TTC549 (cell line): ENCODE data around the gene PLAC1.

ENCODE experiments used
- FAIRE-seq: peaks from 2 replicates; lab custom pipeline; 2012; peaks lifted over from hg19 to GRCh38; lab: Jason Lieb, UNC

Gene PLAC1

DNA sequence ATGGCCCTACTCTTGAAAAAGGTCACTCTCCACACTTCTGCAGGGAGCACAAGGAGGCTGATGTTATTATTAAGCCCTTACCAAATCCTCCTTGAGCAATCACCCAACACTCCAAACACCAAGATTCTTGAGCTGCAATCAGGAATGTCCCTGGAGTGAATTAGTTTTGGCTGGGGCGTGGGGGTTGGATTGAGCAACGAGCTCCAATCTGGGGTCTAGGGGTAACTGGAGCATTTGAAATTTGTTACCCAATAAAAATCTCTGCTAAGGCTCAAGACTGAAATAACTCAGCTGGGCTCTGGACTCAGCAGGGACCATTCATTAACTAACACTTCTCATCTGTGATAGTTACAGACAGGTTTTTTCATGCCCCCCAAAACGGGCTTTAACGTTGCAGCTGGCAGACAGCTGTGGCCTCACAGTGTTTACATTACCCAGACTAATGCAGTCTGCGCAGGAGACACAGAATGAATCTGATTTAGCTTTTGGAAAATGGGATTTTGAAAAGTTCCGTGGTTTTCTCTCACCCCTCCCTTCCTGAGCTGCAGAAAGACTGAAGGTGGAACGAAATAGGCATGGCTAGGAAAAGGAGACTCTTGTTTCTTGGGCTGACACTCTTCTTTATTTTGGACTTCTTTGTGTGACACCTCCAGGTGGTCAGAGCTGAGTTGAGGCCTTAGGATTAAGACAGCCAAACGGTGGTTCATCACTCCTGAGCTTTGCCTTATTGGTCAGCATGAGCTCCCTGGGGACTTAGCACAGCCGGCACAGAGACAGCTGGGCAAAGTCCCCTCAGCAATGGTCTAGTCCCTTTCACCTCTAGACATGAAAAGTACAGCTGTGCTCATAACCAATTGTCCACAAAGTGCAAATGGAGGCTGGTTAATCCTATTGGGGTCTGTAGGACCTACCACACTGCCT is 26.6 kb downstream of the PLAC1 start:
- no peak for FAIRE-seq

DNA sequence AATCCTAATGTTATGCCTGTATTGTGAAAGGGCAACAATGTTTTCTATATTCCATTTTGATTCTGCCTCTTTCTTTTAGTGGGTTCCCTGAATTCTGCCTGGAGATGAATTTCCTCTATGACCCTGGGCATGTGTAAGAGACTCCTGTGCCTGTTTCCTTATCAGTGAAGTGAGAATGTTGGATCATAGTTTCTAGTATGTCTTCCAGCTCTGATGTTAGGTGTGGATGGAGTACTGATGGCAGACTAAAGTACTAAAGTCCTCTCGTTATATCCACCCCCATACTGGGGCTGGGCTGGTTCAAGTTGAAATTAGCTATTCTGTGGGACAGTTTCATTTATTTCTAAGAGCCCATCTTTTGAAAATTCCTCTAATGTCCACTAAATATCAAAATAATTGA is 29.6 kb downstream of the PLAC1 start:
- FAIRE-seq, result no peak

DNA sequence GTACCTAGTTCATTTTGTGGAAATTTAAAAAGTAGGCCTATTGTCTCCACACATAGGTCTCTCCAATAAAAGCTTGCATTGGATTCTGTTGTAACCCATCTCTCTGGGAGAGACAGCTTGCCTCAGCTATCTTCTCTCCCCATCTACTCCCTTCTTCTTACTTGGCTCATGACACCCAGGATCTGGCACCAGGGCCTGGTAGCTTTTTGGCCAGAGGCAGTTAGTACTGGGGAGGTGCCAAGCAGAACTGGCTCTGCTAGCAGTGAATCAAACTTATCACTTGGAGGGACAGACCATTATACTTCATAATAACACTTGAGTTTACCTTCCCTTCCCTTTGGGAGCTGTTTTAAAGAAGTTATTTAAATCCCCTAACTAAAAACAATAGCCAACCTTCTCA is 31.8 kb downstream of the PLAC1 start:
- FAIRE-seq, result no peak

DNA sequence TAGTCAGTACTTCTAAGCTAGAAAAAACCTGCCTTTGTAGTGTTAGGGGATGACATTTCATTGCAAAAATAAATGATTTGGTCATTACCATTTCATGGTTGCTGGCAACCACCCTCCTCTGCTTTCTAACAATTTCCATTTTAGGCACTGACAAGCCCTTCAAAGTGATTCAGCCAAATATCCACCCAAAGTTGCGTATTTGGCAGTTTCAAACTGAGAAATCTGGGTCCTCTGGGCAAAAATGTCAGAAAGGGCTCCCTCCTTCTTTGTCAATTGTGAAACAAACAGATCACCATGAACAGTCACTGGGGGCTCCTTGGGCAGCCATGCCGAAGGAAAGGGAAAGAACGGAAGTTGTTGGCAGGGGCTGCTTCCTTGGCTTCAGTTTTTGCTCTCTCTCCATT is 33.0 kb downstream of the PLAC1 start:
- no peak for FAIRE-seq

DNA sequence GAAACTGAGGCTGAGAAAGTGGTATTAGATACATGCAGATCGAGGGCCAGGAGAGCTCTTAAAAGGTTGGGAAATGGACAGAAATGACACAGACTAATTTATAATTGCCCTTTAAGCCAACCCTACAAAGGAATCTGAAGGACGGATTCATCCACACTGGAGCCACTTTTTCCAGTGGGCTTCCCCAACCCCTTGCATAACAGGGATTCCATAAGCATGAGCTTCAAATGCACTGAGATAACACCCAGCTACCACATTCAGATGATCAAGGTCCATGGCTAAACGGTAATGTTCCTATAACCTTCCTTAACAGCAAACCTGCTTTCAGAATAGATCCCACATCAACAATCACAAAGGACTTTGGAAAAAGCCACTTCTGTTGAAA is 34.2 kb downstream of the PLAC1 start:
- FAIRE-seq, result no peak

DNA sequence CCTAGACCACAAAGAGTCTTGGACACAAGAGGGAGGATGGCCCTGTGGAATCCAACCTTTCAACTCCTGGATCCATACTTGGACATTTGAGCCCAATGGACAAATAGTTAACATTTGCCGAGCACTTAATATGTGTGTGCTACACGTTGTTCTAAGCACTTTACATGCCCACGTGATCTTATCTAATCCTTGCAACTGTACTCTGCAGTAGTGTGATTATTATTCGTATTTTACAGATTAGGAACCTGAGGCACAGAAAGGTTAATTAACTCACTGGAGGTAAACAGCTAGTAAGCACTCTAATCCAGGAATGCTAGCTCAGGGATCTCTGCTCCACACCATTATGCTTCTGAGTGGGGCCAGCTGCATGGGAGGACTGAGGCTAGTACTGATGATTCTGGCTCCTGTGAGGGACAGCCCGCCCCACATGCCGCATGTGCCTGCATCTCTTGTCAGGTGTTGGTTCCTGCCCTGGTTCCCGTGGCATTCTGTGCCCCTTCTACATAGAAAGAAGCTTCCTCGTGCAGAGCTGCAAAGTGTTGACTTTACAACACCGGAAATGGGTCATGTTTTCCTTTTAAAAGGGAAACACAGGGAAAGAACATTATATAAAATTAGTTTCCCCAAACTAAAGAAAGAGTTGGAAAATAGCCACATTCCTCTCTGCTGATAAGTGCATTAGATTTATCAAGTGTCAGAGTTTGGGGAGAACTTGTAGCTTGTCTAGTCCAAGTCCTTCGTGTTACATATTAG is 34.8 kb downstream of the PLAC1 start:
- FAIRE-seq, result no peak

DNA sequence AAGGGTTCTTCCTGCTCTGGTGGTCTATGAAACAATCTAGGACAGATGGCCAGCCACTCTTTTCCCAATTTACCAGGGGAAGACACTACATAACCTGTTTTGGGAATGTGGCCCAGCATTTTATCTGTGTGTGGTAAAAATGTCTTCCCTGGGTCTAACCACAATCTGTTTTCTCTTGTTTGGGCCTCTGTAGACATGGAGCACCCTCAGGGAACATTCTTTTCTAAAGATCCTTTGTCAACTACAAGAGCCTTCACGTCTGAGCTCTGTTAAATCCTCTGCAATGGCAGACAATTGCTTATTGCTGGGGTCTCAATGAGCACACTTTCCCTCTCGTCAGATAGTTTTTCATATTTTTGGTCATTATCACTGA is 35.5 kb downstream of the PLAC1 start:
- FAIRE-seq, result no peak

DNA sequence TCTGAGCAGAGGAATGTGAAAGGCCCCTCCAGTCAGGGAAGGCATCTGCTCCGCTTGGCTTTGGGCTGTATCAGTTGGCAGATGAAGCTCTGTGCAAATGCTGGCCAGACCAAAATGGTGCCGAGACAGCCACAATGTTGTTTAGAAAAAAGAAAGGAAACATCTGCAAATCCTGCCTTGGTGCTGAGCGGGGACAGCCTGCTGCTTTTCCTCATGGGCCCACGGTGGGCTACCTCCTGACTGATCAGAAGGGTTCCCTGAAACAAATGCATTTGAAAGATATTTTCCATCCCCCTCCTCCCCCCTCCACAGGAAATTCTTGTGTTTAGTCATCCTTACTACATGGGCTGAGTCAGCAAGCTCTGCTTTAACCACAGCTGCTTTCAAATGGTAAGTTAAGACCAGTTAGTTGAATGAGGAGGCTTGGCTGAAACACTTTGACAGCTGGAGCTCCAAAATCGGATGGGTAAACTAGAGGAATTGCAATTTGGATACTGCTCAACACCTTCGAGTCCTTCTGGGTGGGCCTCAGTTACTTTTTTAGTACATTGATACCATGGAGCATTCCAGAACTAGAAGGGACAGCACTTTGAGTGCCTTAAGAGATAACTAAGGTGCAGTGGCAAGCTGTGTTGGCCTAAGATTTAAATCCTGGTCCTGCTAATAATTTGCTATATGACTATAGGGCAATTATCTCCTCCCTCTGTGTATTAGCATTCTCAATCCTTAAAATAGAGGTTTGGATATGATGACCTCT is 36.0 kb downstream of the PLAC1 start:
- no peak for FAIRE-seq

DNA sequence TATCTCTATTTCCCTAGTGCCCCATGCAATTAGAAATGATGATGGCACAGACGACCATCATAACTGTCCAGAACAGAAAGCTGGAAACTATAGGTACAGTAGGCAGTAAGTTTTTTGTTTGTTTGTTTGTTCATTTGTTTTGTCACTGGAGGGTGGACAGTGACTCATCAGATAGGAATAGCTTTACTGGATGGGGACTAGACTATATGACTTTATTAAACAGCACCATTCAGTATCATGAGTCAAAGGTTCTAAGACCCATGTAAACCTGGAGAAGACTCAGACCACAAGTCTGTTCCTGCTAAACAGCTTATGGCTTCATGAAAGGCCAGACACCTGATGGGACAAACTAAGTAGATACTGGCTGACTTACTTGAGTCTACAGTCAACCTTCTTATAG is 38.4 kb downstream of the PLAC1 start:
- no peak for FAIRE-seq

DNA sequence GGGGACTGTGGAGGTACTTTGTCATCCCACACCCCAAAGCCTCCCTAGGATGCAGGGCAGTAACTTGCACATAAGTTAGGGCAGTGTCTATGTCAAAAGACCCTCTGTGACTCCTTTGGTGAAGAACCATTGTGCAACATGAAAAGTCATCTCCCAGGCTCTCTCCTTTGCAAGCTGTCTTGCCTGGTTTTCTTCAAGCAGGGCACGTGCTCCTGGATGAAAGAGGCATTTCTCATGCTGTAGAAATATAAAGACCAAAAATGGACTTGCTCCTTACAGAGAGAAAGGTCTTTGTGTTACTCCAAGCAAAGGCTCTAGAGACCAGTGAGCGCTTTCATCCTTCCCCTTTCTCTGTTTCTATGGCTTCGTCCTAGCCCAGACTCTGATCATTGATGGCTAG is 44.9 kb downstream of the PLAC1 start:
- FAIRE-seq, result no peak

DNA sequence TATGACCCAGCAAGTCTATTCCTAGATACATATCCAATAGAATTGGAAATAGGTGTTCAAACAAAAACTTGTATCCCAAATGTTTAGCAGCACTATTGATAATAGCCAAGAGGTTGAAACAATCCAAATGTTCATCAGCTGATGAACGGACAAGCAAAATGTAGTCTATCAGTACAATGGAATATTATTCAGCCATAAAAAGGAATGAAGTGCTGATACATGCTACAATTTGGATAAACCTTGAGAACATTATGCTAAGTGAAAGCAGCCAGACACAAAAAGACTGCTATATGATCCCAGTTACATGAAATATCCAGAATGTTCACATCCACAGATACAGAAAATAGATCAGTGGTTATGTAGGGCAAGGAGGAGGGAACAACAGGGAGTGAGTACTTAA is 50.1 kb downstream of the PLAC1 start:
- no peak for FAIRE-seq

DNA sequence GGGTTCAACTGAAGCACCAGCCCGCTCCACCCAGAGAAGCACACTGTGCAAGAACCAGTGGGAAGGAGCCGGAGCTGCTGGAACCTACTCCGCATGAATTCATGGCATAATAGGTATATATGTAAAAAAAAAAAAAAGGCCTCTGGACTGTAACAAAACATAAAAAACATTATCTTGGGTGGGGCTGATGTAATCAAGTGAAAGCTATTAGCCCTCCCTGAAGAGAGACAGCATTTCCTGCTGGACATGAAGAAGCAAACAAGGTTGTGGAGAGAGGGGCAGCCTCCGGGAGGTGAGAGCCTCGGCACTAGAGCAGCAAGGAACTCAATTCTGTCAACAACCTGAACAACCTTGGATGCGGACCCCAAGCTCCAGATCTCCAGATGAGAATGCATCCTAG is 50.7 kb downstream of the PLAC1 start:
- no peak for FAIRE-seq

DNA sequence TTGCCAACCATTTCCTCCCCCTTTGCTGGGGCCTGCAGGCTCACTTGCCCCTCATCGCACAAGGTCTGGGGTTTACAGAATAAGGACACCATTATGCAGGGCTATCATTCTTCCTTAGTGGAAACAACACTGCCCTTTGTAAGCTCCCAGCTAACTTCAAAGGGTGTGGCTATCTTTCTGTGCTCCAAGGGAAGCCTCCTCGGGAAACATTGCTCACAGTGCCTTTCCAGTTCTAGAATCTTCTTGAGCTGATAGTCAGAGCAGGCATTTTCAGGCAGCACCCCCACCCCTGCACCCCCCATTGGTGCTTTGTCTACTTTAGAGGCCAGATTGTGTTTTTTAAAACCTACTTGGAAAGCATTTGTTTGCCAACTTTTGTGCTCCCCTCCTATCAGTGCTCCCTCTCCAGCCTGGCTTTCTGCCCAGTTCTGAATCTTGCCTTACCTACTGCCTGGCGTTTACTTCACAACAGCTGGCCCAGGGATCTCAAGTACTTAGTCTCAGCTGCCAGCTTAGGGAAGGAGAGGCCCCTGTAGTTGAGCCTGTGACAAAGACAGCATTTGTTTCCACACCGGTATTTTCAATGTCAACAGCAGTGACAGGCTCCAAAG is 53.5 kb downstream of the PLAC1 start:
- FAIRE-seq, result no peak

DNA sequence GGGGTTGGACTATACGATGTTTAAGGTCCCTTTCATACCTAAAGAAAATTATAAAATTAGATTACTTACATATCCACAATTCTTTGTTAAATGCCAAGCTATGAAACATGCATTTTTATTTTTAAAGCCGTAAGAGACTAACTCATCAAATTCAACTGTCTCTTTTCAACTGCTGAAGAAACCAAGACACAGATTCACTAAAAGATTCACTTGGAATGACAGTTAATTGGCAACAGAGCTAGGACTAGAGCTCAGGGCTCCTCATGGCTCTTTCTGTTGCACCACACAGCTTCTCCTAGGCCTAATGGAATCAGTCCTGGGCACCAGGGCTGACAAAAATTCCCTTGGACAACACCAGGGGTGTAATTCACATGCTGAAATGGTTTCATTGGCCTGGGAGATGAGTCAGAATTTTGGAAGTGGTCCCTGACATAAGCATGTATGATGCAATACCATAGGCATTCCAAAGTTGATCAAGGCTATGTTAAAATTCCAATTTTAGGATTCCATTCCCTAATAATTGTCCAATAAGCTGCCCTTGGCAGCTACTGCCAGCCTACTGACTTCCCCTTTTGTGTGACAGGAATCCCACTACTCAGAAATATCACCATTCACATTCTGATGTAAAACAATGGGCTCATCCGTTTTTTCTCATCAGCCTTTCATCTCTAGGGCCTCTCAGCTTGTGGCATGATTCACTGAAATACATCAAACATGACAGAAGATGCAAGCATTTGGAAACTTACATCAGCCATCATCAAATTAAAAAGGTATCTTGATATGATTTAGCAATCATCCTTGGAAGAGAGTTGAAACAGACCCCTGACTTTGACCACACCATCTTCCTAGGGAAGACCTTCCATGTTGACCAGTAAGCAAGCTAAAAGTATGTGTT is 54.2 kb downstream of the PLAC1 start:
- FAIRE-seq, result no peak

DNA sequence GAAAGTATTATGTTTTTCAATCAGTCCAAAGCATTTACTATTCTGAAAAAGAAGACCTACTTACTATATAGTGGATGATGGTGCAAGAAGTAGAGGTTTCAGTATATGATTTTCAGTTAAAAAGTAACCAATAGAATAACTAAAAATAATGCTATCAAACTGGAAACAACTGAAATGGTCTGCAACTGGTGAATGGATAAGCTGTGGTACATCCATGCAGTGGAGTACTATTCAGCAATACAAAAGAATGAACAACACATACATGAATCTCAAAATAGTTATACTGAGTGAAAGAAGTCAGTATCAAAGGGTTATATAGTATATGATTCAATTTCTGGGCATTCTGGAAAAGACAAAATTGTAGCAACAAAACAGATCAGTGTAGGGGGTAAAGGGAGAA is 55.9 kb downstream of the PLAC1 start:
- FAIRE-seq, result no peak

DNA sequence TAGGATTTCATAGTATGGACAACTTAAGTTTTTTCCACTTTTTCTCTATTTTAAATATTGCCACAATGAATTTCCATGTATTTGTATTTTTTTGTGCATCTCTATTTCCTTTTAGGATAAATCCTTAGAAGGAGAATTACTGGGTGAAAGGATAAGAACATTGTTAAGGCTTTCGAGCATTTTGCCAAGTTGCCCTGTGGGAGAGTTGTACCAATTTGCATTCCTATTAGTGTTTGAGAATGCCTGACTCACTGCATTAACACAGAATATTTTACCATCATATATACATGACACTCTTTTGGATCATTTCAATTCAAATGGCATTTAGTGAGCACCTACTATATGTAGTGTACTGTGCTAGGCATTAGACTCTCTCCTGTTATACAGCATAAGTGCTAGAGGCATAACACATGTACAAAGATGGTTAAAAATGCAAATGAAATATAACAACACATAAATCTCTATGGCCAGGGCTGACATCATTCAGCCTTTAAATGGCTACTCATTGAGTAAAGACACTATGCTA is 57.0 kb downstream of the PLAC1 start:
- no peak for FAIRE-seq

DNA sequence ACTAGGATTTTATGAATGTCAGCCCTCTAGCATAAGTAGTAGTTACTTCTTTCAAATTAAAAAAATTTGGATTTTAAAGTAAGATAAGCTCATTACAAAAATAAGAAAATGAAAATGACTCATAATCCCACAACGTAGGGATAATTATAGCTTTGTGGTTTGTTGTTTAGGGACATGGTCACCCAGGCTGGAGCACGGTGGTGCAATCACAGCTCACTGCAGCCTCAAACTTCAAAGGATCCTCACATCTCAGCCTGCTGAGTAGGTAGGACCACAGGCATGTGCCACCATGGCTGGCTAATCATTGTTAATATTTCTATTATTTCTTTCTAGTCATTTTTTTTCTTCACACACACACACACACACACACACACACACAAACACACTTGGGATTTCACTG is 57.6 kb downstream of the PLAC1 start:
- no peak for FAIRE-seq

DNA sequence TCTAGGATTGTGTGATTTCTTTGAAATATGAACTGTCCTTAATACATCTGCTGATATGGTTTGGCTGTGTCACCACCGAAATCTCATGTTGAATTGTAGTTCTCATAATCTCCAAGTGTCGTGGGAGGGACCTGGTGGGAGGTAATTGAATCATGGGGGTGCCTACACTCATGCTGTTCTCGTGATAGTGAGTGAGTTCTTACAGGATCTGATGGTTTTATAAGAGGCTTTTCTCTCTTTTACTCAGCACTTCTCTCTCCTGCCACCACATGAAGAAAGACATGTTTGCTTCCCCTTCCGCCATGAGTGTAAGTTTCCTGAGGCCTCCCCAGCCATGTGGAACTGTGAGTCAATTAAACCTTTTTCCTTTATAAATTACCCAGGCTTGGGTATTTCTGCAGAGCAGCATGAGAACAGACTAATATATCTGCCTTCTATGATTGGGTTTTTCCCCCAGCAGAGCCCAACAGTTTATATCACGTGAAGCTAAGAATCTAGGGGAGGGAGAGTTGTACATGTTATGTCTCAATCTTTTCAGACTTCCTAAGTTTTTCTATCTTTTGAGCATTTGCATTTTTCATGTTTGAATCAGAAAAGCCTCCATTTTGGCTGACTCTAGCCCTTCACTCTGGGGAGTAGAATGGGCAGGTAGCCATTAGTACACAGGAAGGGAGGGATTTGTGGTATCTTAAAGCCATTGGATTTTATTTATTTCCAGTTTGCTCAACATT is 58.9 kb downstream of the PLAC1 start:
- FAIRE-seq, result no peak

DNA sequence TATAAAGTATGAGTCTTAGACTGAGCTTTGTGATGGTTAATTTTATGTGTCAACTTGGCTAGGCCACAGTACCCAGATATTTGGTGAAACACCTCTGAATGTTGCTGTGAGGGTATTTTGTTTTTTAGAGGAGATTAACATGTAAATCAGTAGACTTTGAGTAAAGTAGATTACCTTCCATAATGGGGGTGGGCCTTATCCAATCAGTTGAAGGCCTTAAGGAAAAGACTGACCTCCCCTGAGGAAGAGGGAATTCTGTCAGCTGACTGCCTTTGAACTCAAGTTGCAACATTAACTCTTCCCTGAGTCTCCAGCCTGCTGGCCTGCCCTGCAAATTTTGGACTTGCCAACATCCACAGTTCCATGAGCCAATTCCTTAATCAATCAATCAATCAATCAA is 66.0 kb downstream of the PLAC1 start:
- FAIRE-seq, result no peak

DNA sequence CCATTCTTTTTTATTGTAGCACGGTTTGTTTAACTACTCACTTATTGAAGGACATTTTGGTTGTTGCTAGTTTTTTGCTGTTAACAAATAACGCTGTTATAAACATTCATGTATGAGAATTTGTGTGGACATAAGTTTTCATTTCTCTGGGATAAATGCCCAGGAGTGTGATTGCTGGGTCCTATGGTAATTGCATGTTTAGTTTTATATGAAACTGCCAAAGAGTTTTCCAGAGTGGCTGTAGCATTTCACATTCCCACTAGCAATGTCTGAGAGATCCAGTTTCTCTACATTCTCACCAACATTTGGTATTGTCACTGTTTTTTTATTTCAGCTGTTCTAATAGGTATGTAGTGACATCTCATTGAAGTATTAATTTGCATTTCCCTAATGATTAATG is 66.8 kb downstream of the PLAC1 start:
- no peak for FAIRE-seq

DNA sequence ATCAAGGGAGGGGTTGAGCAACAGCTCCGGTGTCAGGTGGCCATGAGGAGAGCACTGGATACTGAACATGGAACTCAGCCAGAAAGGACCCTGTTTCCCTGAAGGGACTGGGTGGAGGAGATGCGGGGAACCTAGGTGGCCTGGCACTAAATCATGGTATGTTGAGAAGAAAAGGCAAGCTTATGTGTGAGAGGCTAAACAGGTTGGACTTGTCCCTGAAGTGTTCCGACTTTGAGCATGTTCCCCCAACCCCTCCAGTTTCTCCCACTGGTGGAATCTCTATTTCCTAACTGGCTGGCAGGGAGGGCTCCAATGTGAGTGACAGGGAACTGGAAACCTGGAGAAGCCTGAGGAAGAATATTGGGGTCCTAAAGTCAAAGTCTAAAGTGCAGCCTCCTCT is 69.5 kb downstream of the PLAC1 start:
- no peak for FAIRE-seq
